MCF 10A (cell line): Measurements from ENCODE around the gene CFC1. TPM values are rescaled to one million over a fixed set of nuclear protein-coding genes. Genes with fewer than 3 reads are reported as not detected.

Experiments
- total RNA-seq: library from RNA; stranded (reverse); gene quantifications from 2 replicates; pipeline ENCODE4 v1.2.3, GENCODE V29; 2022

Gene CFC1
- total RNA-seq, 1 experiment from 2014 or later: not detected

Other genes with a start within 250 kb of the CFC1 start
- 34.4 and 43.1 TPM in 2 replicates for gene PTPN18, start 243.5 kb downstream of the CFC1 start, total RNA-seq
- gene POTEI, start 90.2 kb downstream of the CFC1 start, total RNA-seq: not detected in 2 replicates
- not detected in 2 replicates for gene CFC1B, start 78.4 kb downstream of the CFC1 start, total RNA-seq
- not detected in 2 replicates for gene POTEJ, start 11.9 kb upstream of the CFC1 start, total RNA-seq
- gene GPR148, start 129.5 kb upstream of the CFC1 start, total RNA-seq: not detected in 2 replicates
- gene AMER3, start 156.0 kb upstream of the CFC1 start, total RNA-seq: not detected in 2 replicates
- gene ARHGEF4, start 237.3 kb upstream of the CFC1 start, total RNA-seq: 52.0 and 59.3 TPM in 2 replicates